ENCODE data around the gene AGPAT3.

GRCh38 chr21:43942621-43943020 lies 77.6 kb downstream of the AGPAT3 start:
- no peak for TF ChIP-seq POLR2A (IDR thresholded peaks at IDR 0.05)
- no peak for TF ChIP-seq CTCF (IDR thresholded peaks at IDR 0.05)
